ENCODE data around the gene SIGLEC10.
A peak's percentile ranks its signal among the peaks of the same experiment; 100 is the strongest.
"Not testable (repeated sequence)": the region's sequence is repeated elsewhere in the genome, so short reads cannot be mapped to it uniquely, and the experiment has no call there.

The SIGLEC10 gene

DNA sequence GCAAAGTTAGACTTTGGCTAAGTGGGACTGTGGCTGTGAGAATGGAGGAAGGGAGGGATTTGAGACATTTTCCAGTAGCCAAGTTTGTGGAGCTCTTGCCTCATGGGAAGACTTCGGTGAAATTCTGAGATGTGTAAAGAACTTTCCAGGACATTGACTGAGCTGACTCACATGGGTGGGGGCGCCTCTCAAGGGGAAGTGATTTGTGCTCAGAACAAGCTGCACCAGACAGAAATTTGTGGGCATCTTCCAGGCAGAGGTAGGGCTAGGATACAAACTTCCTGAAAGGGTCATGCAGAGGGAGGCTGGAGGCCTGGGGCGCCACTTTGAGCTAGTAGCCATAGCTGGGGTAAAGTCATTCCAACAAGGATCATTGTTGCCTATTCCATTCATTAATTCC is 9.8 kb upstream of the SIGLEC10 start:
- TF ChIP-seq EZH2phosphoT487 (conservative IDR thresholded peaks at IDR 0.05; ENCODE audit: low read length), result no peak
- TF ChIP-seq, protein P1, sequence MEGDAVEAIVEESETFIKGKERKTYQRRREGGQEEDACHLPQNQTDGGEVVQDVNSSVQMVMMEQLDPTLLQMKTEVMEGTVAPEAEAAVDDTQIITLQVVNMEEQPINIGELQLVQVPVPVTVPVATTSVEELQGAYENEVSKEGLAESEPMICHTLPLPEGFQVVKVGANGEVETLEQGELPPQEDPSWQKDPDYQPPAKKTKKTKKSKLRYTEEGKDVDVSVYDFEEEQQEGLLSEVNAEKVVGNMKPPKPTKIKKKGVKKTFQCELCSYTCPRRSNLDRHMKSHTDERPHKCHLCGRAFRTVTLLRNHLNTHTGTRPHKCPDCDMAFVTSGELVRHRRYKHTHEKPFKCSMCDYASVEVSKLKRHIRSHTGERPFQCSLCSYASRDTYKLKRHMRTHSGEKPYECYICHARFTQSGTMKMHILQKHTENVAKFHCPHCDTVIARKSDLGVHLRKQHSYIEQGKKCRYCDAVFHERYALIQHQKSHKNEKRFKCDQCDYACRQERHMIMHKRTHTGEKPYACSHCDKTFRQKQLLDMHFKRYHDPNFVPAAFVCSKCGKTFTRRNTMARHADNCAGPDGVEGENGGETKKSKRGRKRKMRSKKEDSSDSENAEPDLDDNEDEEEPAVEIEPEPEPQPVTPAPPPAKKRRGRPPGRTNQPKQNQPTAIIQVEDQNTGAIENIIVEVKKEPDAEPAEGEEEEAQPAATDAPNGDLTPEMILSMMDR (IDR thresholded peaks at IDR 0.05; ENCODE audit: insufficient read depth, low read length, poor library complexity, severe bottlenecking), result no peak

GRCh38 chr19:51422053-51422448 is 4.6 kb upstream of the SIGLEC10 start:
- no peak overlapping the region for H3K4me3 ChIP-seq (ENCODE audit: insufficient read depth, low read length, poor library complexity, severe bottlenecking)
- no peak for TF ChIP-seq EZH2phosphoT487 (conservative IDR thresholded peaks at IDR 0.05; ENCODE audit: low read length)
- TF ChIP-seq, protein P1 (IDR thresholded peaks at IDR 0.05; ENCODE audit: insufficient read depth, low read length, poor library complexity, severe bottlenecking), result peak; percentile 94
- H3K36me3 ChIP-seq (ENCODE audit: low read length), result no peaks in the 10 kb centered on the region
- no peaks in the 10 kb centered on the region for H3K9me3 ChIP-seq (ENCODE audit: insufficient read depth, low read length)
- no peak overlapping the region for H3K9ac ChIP-seq (ENCODE audit: low read length)
- H3K9me2 ChIP-seq (replicated peaks; ENCODE audit: insufficient read depth, low read length), result no peaks in the 10 kb centered on the region
- H3K4me2 ChIP-seq (ENCODE audit: low read depth, low read length, poor library complexity, severe bottlenecking), result no peak overlapping the region
- no peaks in the 10 kb centered on the region for H3K27me3 ChIP-seq (ENCODE audit: low read length)
- no peaks in the 10 kb centered on the region for H3F3A ChIP-seq (ENCODE audit: insufficient read depth)
- H2AFZ ChIP-seq (ENCODE audit: low read depth, low read length, severe bottlenecking), result no peak overlapping the region
- H4K20me1 ChIP-seq (ENCODE audit: low read depth, low read length), result no peaks in the 10 kb centered on the region
- H3K79me2 ChIP-seq (ENCODE audit: insufficient read depth, low read length), result no peaks in the 10 kb centered on the region
- no peak overlapping the region for H3K27ac ChIP-seq (ENCODE audit: low read depth, low read length)

More for the DNA sequence above, 9.8 kb upstream of the SIGLEC10 start:
- no peaks in the 10 kb centered on the region for H3K79me2 ChIP-seq (ENCODE audit: insufficient read depth, low read length)
- H2AFZ ChIP-seq (ENCODE audit: low read depth, low read length, severe bottlenecking), result no peak overlapping the region
- H3K27me3 ChIP-seq (ENCODE audit: low read length), result no peaks in the 10 kb centered on the region
- H3K36me3 ChIP-seq (ENCODE audit: low read length), result no peaks in the 10 kb centered on the region
- H3K9me3 ChIP-seq (ENCODE audit: insufficient read depth, low read length), result no peaks in the 10 kb centered on the region
- H3K27ac ChIP-seq (ENCODE audit: low read depth, low read length), result no peak overlapping the region
- no peak overlapping the region for H3K4me2 ChIP-seq (ENCODE audit: low read depth, low read length, poor library complexity, severe bottlenecking)
- H3K4me3 ChIP-seq (ENCODE audit: insufficient read depth, low read length, poor library complexity, severe bottlenecking), result no peak overlapping the region
- no peaks in the 10 kb centered on the region for H3F3A ChIP-seq (ENCODE audit: insufficient read depth)
- no peaks in the 10 kb centered on the region for H3K9me2 ChIP-seq (replicated peaks; ENCODE audit: insufficient read depth, low read length)
- H4K20me1 ChIP-seq (ENCODE audit: low read depth, low read length), result no peaks in the 10 kb centered on the region
- no peak overlapping the region for H3K9ac ChIP-seq (ENCODE audit: low read length)

- H4K20me1 ChIP-seq (ENCODE audit: low read depth, low read length), result no peaks in the 10 kb centered on the region
- H3K9ac ChIP-seq (ENCODE audit: low read length), result no peak overlapping the region
- H3K4me2 ChIP-seq (ENCODE audit: low read depth, low read length, poor library complexity, severe bottlenecking), result no peak overlapping the region
- no peaks in the 10 kb centered on the region for H3F3A ChIP-seq (ENCODE audit: insufficient read depth)
- no peaks in the 10 kb centered on the region for H3K9me2 ChIP-seq (replicated peaks; ENCODE audit: insufficient read depth, low read length)
- H3K79me2 ChIP-seq (ENCODE audit: insufficient read depth, low read length), result no peaks in the 10 kb centered on the region
- H3K27me3 ChIP-seq (ENCODE audit: low read length), result no peaks in the 10 kb centered on the region
- TF ChIP-seq, protein P1 (IDR thresholded peaks at IDR 0.05; ENCODE audit: insufficient read depth, low read length, poor library complexity, severe bottlenecking), result no peak
- TF ChIP-seq EZH2phosphoT487 (conservative IDR thresholded peaks at IDR 0.05; ENCODE audit: low read length), result no peak
- H3K4me3 ChIP-seq (ENCODE audit: insufficient read depth, low read length, poor library complexity, severe bottlenecking), result no peak overlapping the region
- H2AFZ ChIP-seq (ENCODE audit: low read depth, low read length, severe bottlenecking), result no peak overlapping the region
- no peaks in the 10 kb centered on the region for H3K9me3 ChIP-seq (ENCODE audit: insufficient read depth, low read length)
- no peak overlapping the region for H3K27ac ChIP-seq (ENCODE audit: low read depth, low read length)
- no peaks in the 10 kb centered on the region for H3K36me3 ChIP-seq (ENCODE audit: low read length)
These were observed 4.0 kb upstream of the SIGLEC10 start for GRCh38 chr19:51421229-51422052.

DNA sequence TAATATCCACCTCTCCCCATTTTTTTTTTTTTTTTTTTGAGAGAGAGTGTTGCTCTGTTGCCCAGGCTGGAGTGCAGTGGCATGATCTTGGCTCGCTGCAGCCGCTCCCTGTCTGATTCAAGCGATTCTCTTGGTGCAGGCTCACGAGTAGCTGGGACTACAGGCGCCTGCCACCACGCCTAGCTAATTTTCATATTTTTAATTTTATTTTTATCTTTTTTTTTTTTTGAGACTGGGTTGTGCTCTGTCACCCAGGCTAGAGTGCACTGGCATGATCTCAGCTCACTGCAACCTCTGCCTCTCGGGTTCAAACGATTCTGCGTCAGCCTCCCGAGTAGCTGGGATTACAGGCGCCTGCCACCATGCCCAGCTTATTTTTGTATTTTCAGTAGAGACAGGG is 3.1 kb upstream of the SIGLEC10 start:
- H3K9me3 ChIP-seq (ENCODE audit: insufficient read depth, low read length), result not testable (repeated sequence)

More for the DNA sequence above, 3.1 kb upstream of the SIGLEC10 start:
- not testable (repeated sequence) for H3K27ac ChIP-seq (ENCODE audit: low read depth, low read length); H3K9ac ChIP-seq (ENCODE audit: low read length); H4K20me1 ChIP-seq (ENCODE audit: low read depth, low read length); H3K36me3 ChIP-seq (ENCODE audit: low read length); H3K27me3 ChIP-seq (ENCODE audit: low read length); H3K4me3 ChIP-seq (ENCODE audit: insufficient read depth, low read length, poor library complexity, severe bottlenecking); H2AFZ ChIP-seq (ENCODE audit: low read depth, low read length, severe bottlenecking); H3K79me2 ChIP-seq (ENCODE audit: insufficient read depth, low read length); H3F3A ChIP-seq (ENCODE audit: insufficient read depth); H3K9me2 ChIP-seq (replicated peaks; ENCODE audit: insufficient read depth, low read length); H3K4me2 ChIP-seq (ENCODE audit: low read depth, low read length, poor library complexity, severe bottlenecking)

Measured in SU-DHL-6 (cell line).